HEK293 (cell line): Measurements from ENCODE around the gene LPIN2.

ENCODE experiments used
- CTCF ChIA-PET: fragments of 350-600 bp; formaldehyde crosslinking; extraction: SDS; loops from one replicate; lab custom pipeline; 2021; ENCODE audit warnings: antibody characterized with exemption; lab: Yijun Ruan, JAX
- POLR2A ChIA-PET: fragments of 300-600 bp; formaldehyde crosslinking; extraction: SDS; loops from one replicate; lab custom pipeline; 2020; ENCODE audit warnings: antibody characterized with exemption, inconsistent platforms; lab: Yijun Ruan, JAX
- H3K27ac ChIP-seq: fragments of 200-500 bp; sonication (Bioruptor generic); 2 replicates; pipeline ENCODE4 v1.5.1; 2014; ENCODE audit warnings: low read depth, low read length, control low read depth, inconsistent platforms; ENCODE audit errors: extremely low read depth
- H3K36me3 ChIP-seq, 2 experiments: fragments of 200-500 bp in 1 of 2; sonication (Bioruptor generic) in 1 of 2; 1 replicate in 1 of 2; 2 replicates in 1 of 2; pipeline ENCODE4 v1.5.1; 2014 to 2017; ENCODE audit warnings: inconsistent platforms in 2 of 2, low read length in 2 of 2; ENCODE audit not compliant: control insufficient read depth in 2 of 2, insufficient read depth in 1 of 2
- H3K4me1 ChIP-seq: fragments of 200-500 bp; sonication (Bioruptor generic); 2 replicates; pipeline ENCODE4 v1.5.1; 2014; ENCODE audit warnings: mild to moderate bottlenecking, low read length, inconsistent platforms; ENCODE audit not compliant: control insufficient read depth, insufficient read depth
- H3K4me3 ChIP-seq: 2 replicates; pipeline ENCODE4 v1.5.1; 2011; ENCODE audit warnings: low read depth, mild to moderate bottlenecking, control low read depth, low read length, moderate library complexity
- H3K9me3 ChIP-seq: fragments of 200-500 bp; sonication (Bioruptor generic); 2 replicates; pipeline ENCODE4 v1.5.1; 2014; ENCODE audit warnings: low read depth, low read length, inconsistent platforms; ENCODE audit not compliant: control insufficient read depth, insufficient read depth
- EGR2 ChIP-seq: fragments of 450-650 bp; formaldehyde crosslinking; IDR thresholded peaks from 2 replicates; pipeline ENCODE4 v1.5.1; 2016; ENCODE audit warnings: low read depth, missing biosample characterization, missing genetic modification characterization
- GLI2 ChIP-seq: fragments of 450-650 bp; formaldehyde crosslinking; IDR thresholded peaks from 2 replicates; pipeline ENCODE4; 2017; ENCODE audit warnings: missing biosample characterization, missing genetic modification characterization, low read depth, borderline replicate concordance
- HOXC10 ChIP-seq: sonication (generic); formaldehyde crosslinking; IDR thresholded peaks from 2 replicates; pipeline ENCODE4 v1.8.1; 2023; ENCODE audit warnings: mild to moderate bottlenecking, missing genetic modification reagents
- MYNN ChIP-seq: fragments of 450-650 bp; formaldehyde crosslinking; IDR thresholded peaks from 2 replicates; pipeline ENCODE4 v1.5.1; 2016; ENCODE audit warnings: missing biosample characterization, missing genetic modification characterization, borderline replicate concordance
- OSR2 ChIP-seq: fragments of 450-650 bp; formaldehyde crosslinking; IDR thresholded peaks from 2 replicates; pipeline ENCODE4 v1.5.1; 2016; ENCODE audit warnings: missing biosample characterization, missing genetic modification characterization
- PRDM1 ChIP-seq: fragments of 450-650 bp; formaldehyde crosslinking; IDR thresholded peaks from 2 replicates; pipeline ENCODE4; 2016; ENCODE audit warnings: missing biosample characterization, missing genetic modification characterization
- SP3 ChIP-seq: fragments of 450-650 bp; formaldehyde crosslinking; IDR thresholded peaks from 2 replicates; pipeline ENCODE4 v1.5.1; 2016; ENCODE audit warnings: missing biosample characterization, missing genetic modification characterization
- ZNF138 ChIP-seq: fragments of 450-650 bp; formaldehyde crosslinking; IDR thresholded peaks from 2 replicates; pipeline ENCODE4 v1.5.1; 2016; ENCODE audit warnings: missing biosample characterization, missing genetic modification characterization, borderline replicate concordance
- ZNF24 ChIP-seq: fragments of 450-650 bp; formaldehyde crosslinking; IDR thresholded peaks from 2 replicates; pipeline ENCODE4 v1.5.1; 2016; ENCODE audit warnings: missing biosample characterization, missing genetic modification characterization
- ZNF280C ChIP-seq: fragments of 450-650 bp; formaldehyde crosslinking; IDR thresholded peaks from 2 replicates; pipeline ENCODE4 v1.5.1; 2016; ENCODE audit warnings: missing biosample characterization, missing genetic modification characterization
- ZNF280D ChIP-seq: fragments of 450-650 bp; formaldehyde crosslinking; IDR thresholded peaks from 2 replicates; pipeline ENCODE4 v1.5.1; 2016; ENCODE audit warnings: missing biosample characterization, missing genetic modification characterization
- ZNF529 ChIP-seq: fragments of 450-650 bp; formaldehyde crosslinking; IDR thresholded peaks from 2 replicates; pipeline ENCODE4 v1.5.1; 2017; ENCODE audit warnings: missing genetic modification characterization, missing biosample characterization; ENCODE audit not compliant: insufficient replicate concordance
- ZNF600 ChIP-seq: fragments of 450-650 bp; formaldehyde crosslinking; IDR thresholded peaks from 2 replicates; pipeline ENCODE4 v1.5.1; 2016; ENCODE audit warnings: missing biosample characterization, missing genetic modification characterization
- ZNF623 ChIP-seq: fragments of 450-650 bp; formaldehyde crosslinking; IDR thresholded peaks from 2 replicates; pipeline ENCODE4 v1.5.1; 2016; ENCODE audit warnings: missing biosample characterization, missing genetic modification characterization
- ZNF776 ChIP-seq: fragments of 450-650 bp; formaldehyde crosslinking; IDR thresholded peaks from 2 replicates; pipeline ENCODE4 v1.5.0; 2017; ENCODE audit warnings: missing biosample characterization, missing genetic modification characterization, borderline replicate concordance
- TF ChIP-seq, protein P1 (sequence below): fragments of 450-650 bp; formaldehyde crosslinking; IDR thresholded peaks from 2 replicates; pipeline ENCODE4 v1.5.1; 2017; ENCODE audit warnings: missing biosample characterization, missing genetic modification characterization
- TF ChIP-seq, protein P2 (sequence below): fragments of 450-650 bp; formaldehyde crosslinking; IDR thresholded peaks from 2 replicates; pipeline ENCODE4 v1.5.1; 2016; ENCODE audit warnings: missing biosample characterization, missing genetic modification characterization

The LPIN2 gene

DNA sequence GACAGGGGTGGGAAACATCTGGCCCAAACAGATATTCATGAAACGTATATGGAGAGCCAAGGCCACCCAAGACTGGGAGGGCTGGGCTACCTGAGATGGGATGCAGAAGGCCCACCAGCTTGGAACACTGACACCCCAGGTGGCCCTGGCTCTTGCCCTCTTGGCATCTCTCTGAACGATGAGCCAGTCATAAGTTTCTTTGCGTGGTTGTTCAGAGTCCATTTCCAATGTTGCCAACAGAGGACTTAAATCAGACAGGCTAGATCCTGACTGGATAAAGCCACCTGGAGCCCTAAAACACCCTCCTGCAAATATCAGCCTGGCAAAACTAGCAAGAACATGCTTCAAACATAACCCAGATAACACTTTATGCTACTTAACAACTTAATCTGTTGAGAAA is 42.6 kb downstream of the LPIN2 start:
- H3K9me3 ChIP-seq, result no peaks in the 10 kb centered on the region
- no peak for TF ChIP-seq ZNF24
- no peak for TF ChIP-seq GLI2 (tag by site-specific recombination)
- no peak for TF ChIP-seq ZNF776 (tag by site-specific recombination)
- no peaks in the 10 kb centered on the region for H3K36me3 ChIP-seq
- ChIA-PET POLR2A (no interaction called here), CTCF (no interaction called here)
- no peak overlapping the region for H3K4me3 ChIP-seq
- no peak overlapping the region for H3K27ac ChIP-seq
- H3K4me1 ChIP-seq, result no peaks in the 10 kb centered on the region; the same call in 1 of the 2 replicates

GRCh38 chr18:2969695-2970094 is 43.2 kb downstream of the LPIN2 start:
- no peaks in the 10 kb centered on the region for H3K36me3 ChIP-seq
- ChIA-PET CTCF (interaction anchor here (1.2 kb wide), 1 partner anchor 94 kb away, joined by 3 read pairs; no protein-coding TSS in a partner anchor), POLR2A (no interaction called here)
- no peaks in the 10 kb centered on the region; the same call in 1 of the 2 replicates for H3K4me1 ChIP-seq
- H3K27ac ChIP-seq, result no peak overlapping the region
- no peak overlapping the region for H3K4me3 ChIP-seq
- H3K9me3 ChIP-seq, result no peaks in the 10 kb centered on the region
- TF ChIP-seq ZNF280C (tag by site-specific recombination) (no peak), ZNF280D (tag by site-specific recombination) (no peak), ZNF529 (tag by site-specific recombination) (no peak), HOXC10 (CRISPR knock-in tag) (no peak), ZNF600 (no peak), ZNF623 (tag by site-specific recombination) (no peak), PRDM1 (tag by site-specific recombination) (no peak), ZNF138 (tag by site-specific recombination) (no peak), SP3 (tag by site-specific recombination) (no peak), EGR2 (tag by site-specific recombination) (no peak), MYNN (no peak), OSR2 (tag by site-specific recombination) (no peak)
- TF ChIP-seq, protein P1, sequence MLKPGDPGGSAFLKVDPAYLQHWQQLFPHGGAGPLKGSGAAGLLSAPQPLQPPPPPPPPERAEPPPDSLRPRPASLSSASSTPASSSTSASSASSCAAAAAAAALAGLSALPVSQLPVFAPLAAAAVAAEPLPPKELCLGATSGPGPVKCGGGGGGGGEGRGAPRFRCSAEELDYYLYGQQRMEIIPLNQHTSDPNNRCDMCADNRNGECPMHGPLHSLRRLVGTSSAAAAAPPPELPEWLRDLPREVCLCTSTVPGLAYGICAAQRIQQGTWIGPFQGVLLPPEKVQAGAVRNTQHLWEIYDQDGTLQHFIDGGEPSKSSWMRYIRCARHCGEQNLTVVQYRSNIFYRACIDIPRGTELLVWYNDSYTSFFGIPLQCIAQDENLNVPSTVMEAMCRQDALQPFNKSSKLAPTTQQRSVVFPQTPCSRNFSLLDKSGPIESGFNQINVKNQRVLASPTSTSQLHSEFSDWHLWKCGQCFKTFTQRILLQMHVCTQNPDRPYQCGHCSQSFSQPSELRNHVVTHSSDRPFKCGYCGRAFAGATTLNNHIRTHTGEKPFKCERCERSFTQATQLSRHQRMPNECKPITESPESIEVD (tag by site-specific recombination), result no peak
- TF ChIP-seq, protein P2, sequence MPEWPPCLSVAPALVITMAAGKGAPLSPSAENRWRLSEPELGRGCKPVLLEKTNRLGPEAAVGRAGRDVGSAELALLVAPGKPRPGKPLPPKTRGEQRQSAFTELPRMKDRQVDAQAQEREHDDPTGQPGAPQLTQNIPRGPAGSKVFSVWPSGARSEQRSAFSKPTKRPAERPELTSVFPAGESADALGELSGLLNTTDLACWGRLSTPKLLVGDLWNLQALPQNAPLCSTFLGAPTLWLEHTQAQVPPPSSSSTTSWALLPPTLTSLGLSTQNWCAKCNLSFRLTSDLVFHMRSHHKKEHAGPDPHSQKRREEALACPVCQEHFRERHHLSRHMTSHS (tag by site-specific recombination), result no peak
